ENCODE data around the gene IGSF1.

Gene IGSF1

GRCh38 chrX:131288738-131289511 lies at the start of gene IGSF1:
IGSF1 (minus strand) TSS chrX:131289306; CDS start chrX:131286674, 2,632 bp downstream.
- DNase-seq (ENCODE audit: low read depth) = no peak

GRCh38 chrX:131332331-131332730 lies 43.2 kb upstream of the IGSF1 start:
- no peak for DNase-seq (ENCODE audit: low read depth)

- DNase-seq (ENCODE audit: low read depth) = no peak
Measured at GRCh38 chrX:131331152-131331551, 42.0 kb upstream of the IGSF1 start.

GRCh38 chrX:131330735-131331134 lies 41.6 kb upstream of the IGSF1 start:
- no peak for DNase-seq (ENCODE audit: low read depth)

GRCh38 chrX:131322651-131323050 lies 33.5 kb upstream of the IGSF1 start:
- no peak for DNase-seq (ENCODE audit: low read depth)

- DNase-seq (ENCODE audit: low read depth) = no peak
Measured at GRCh38 chrX:131317326-131317725, 28.2 kb upstream of the IGSF1 start.

GRCh38 chrX:131316260-131316659 lies 27.2 kb upstream of the IGSF1 start:
- DNase-seq (ENCODE audit: low read depth) = no peak

- no peak for DNase-seq (ENCODE audit: low read depth)
Measured at GRCh38 chrX:131308980-131309379, 19.9 kb upstream of the IGSF1 start.

GRCh38 chrX:131306601-131307000 lies 17.5 kb upstream of the IGSF1 start:
- DNase-seq (ENCODE audit: low read depth) = no peak

- no peak for DNase-seq (ENCODE audit: low read depth)
Measured at GRCh38 chrX:131305926-131306325, 16.8 kb upstream of the IGSF1 start.

- no peak for DNase-seq (ENCODE audit: low read depth)
Measured at GRCh38 chrX:131302701-131303100, 13.6 kb upstream of the IGSF1 start.

- no peak for DNase-seq (ENCODE audit: low read depth)
Measured at GRCh38 chrX:131301155-131301554, 12.0 kb upstream of the IGSF1 start.

GRCh38 chrX:131298846-131299245 lies 9.7 kb upstream of the IGSF1 start:
- DNase-seq (ENCODE audit: low read depth) = no peak

GRCh38 chrX:131298036-131298435 lies 8.9 kb upstream of the IGSF1 start:
- DNase-seq (ENCODE audit: low read depth) = no peak

GRCh38 chrX:131289527-131289926 lies 421 bp upstream of the IGSF1 start:
- no peak for DNase-seq (ENCODE audit: low read depth)

- no peak for DNase-seq (ENCODE audit: low read depth)
Measured at GRCh38 chrX:131288188-131288587, 918 bp downstream of the IGSF1 start.

GRCh38 chrX:131287560-131288179 lies 1.4 kb downstream of the IGSF1 start:
- DNase-seq (ENCODE audit: low read depth) = no peak

GRCh38 chrX:131279617-131280016 lies 9.5 kb downstream of the IGSF1 start:
- no peak for DNase-seq (ENCODE audit: low read depth)

- DNase-seq (ENCODE audit: low read depth) = no peak
Measured at GRCh38 chrX:131279197-131279596, 9.9 kb downstream of the IGSF1 start.

GRCh38 chrX:131277543-131278136 lies 11.5 kb downstream of the IGSF1 start:
- DNase-seq (ENCODE audit: low read depth) = no peak

- DNase-seq (ENCODE audit: low read depth) = no peak
Measured at GRCh38 chrX:131273011-131273410, 16.1 kb downstream of the IGSF1 start.

GRCh38 chrX:131271826-131272225 lies 17.3 kb downstream of the IGSF1 start:
- no peak for DNase-seq (ENCODE audit: low read depth)

GRCh38 chrX:131271274-131271673 lies 17.8 kb downstream of the IGSF1 start:
- DNase-seq (ENCODE audit: low read depth) = no peak
